BJ (cell line): ENCODE data around the gene PRKCQ. TPM values are rescaled to one million over a fixed set of nuclear protein-coding genes. Genes with fewer than 3 reads are reported as not detected.

Experiments
- CTCF ChIA-PET: fragments of 350-600 bp; formaldehyde crosslinking; extraction: SDS; loops from one replicate; lab custom pipeline; 2021; ENCODE audit warnings: antibody characterized with exemption, inconsistent platforms; lab: Yijun Ruan, JAX
- POLR2A ChIA-PET: fragments of 300-600 bp; sonication (Branson Sonifier 250); formaldehyde crosslinking; extraction: SDS; loops from one replicate; lab custom pipeline; 2021; ENCODE audit warnings: antibody characterized with exemption; lab: Charles Lee
- DNase-seq: peaks from one replicate; pipeline ENCODE4 v3.0.0-alpha.2; 2011; ENCODE audit warnings: low read depth
- H3K27me3 ChIP-seq: 2 replicates; pipeline ENCODE4 v1.6.0; 2011; ENCODE audit warnings: low read length; ENCODE audit not compliant: control insufficient read depth, insufficient read depth
- H3K36me3 ChIP-seq: 2 replicates; pipeline ENCODE4 v1.5.1; 2011; ENCODE audit warnings: low read length; ENCODE audit not compliant: control insufficient read depth, insufficient read depth
- H3K4me3 ChIP-seq: 2 replicates; pipeline ENCODE4 v1.5.1; 2011; ENCODE audit warnings: low read depth, mild to moderate bottlenecking, control low read depth, low read length
- polyA plus RNA-seq: library from polyadenylated mRNA; depleted of rRNA; stranded (reverse); fragments of >200 nt; gene quantifications from 2 replicates; pipeline ENCODE4 v1.2.3, GENCODE V29; 2011
- TF ChIP-seq, protein P1 (sequence below): IDR thresholded peaks from 2 replicates; pipeline ENCODE4 v1.5.1; 2011; ENCODE audit warnings: low read depth, mild to moderate bottlenecking, control low read depth, inconsistent platforms, low read length, moderate library complexity; ENCODE audit not compliant: insufficient read depth

The PRKCQ gene
- polyA plus RNA-seq, 1 experiment: 0.06 TPM

DNA sequence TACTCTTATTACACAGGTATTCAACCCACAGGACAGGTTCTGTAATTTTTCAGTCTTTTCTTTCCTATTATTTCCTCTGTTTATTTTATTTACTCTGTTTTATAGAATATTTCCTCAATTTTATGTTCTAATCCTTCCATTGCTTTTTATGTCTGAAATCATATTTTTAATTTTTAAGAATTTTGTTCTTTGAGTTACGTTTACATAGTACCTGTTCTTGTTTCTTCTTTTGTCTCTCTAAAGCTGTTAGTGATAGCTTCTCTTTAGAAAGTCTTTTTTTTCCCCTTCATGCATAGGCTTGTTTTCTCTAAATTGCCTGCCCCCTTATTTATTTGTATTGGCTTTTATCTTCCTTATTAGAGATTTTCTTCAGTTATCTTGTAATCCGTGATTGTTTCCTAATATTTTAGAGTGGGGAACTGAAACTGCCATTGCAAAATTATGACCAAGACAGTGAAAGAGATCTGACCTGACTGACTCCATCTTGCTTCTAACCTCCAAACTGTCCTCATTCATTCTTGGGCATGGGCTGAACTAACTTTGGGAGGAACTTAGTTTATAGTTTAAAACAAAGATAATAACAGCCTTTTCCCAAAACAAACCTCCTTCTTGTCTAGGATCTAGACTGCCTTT, 189.7 kb downstream of the PRKCQ start:
- CTCF ChIA-PET: interaction anchor here (1.0 kb wide), 1 partner anchor 8 kb away, joined by 3 read pairs; no protein-coding TSS in a partner anchor
- DNase-seq: no peak
- Histone ChIP-seq H3K36me3 (no peaks in the 10 kb centered on the region), H3K4me3 (no peak overlapping the region), H3K27me3 (no peaks in the 10 kb centered on the region; the same call in 1 of the 2 replicates)
- TF ChIP-seq, protein P1, sequence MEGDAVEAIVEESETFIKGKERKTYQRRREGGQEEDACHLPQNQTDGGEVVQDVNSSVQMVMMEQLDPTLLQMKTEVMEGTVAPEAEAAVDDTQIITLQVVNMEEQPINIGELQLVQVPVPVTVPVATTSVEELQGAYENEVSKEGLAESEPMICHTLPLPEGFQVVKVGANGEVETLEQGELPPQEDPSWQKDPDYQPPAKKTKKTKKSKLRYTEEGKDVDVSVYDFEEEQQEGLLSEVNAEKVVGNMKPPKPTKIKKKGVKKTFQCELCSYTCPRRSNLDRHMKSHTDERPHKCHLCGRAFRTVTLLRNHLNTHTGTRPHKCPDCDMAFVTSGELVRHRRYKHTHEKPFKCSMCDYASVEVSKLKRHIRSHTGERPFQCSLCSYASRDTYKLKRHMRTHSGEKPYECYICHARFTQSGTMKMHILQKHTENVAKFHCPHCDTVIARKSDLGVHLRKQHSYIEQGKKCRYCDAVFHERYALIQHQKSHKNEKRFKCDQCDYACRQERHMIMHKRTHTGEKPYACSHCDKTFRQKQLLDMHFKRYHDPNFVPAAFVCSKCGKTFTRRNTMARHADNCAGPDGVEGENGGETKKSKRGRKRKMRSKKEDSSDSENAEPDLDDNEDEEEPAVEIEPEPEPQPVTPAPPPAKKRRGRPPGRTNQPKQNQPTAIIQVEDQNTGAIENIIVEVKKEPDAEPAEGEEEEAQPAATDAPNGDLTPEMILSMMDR: no peak
- POLR2A ChIA-PET: no interaction called here

DNA sequence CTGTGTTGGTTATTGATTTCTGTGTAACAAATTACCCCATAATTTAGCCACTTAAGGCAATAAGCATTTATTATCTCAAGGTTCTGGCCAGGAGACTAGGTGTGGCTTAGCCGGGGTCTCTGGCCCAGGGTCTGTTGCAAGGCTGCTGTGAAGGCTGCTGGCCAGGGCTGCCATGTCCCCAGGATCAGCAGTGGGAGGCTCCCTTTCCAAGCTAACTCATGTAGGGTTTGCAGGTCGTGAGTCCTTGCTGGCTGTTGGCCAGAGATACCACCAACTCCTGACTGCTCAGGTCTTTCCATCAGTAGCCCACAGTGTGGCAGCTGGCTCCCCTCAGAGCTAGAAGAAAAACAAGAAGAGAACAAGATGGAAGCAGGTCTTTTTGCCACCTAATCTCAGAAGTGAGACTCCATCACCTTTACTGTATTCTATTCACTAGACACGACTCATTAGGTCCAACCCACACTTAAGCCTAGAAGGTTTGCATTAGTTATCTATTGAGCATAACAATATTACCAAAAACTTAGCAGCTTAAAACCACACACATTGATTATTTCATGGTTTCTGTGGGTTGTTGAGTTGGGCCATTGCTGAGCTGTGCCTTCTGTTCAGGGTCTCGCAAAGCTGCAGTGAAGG, 191.7 kb downstream of the PRKCQ start:
- POLR2A ChIA-PET: no interaction called here
- H3K36me3 ChIP-seq: no peaks in the 10 kb centered on the region
- CTCF ChIA-PET: interaction anchor here (1.5 to 1.9 kb wide), 2 partner anchors 14 to 186 kb away, joined by 4 to 8 read pairs; partner anchors contain the start of gene PFKFB3
- TF ChIP-seq, protein P1: no peak
- no peaks in the 10 kb centered on the region; the same call in 1 of the 2 replicates for H3K27me3 ChIP-seq
- H3K4me3 ChIP-seq: no peak overlapping the region
- DNase-seq: no peak

DNA sequence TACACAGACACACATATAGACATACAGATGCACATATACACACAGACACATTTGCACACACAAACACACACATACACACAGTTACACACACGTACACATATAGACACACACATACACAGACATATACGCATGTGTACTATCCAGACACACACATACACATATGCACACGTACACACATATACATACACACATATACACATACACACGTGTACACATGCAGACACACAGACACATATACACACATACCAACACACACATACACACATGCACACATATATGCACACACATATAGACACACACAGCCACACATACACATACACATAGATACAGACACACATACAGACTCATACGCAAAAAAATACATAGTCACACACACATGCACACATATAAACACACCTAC, 193.1 kb downstream of the PRKCQ start:
- no peak overlapping the region for H3K4me3 ChIP-seq
- CTCF ChIA-PET: interaction anchor here (1.6 kb wide), 1 partner anchor 184 kb away, joined by 8 read pairs; the partner anchor contains the start of gene PFKFB3

DNA sequence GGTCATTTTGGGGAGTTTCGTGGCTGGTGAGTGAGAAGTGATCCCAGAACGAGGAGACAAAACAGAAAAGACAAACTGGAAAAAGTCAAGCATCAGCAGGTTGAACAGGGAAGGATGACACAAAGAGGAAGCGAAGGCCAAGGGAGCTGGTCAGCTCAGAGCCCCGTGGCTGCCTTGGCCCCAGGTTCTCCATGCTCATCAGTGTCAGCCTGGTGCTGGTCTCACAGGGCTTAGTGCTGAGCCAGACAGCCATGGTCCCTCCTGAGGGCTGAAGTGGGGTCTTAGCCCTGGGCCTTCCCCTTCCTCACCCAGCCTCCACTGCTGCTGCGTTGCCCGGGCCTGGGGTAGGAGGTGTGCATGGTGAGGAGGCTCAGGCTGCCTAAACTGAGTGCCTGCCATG, 193.7 kb downstream of the PRKCQ start:
- TF ChIP-seq, protein P1: no peak
- Histone ChIP-seq H3K27me3 (no peaks in the 10 kb centered on the region; the same call in 1 of the 2 replicates), H3K4me3 (no peak overlapping the region), H3K36me3 (no peaks in the 10 kb centered on the region)
- POLR2A ChIA-PET: no interaction called here
- CTCF ChIA-PET: interaction anchor here (1.4 to 1.6 kb wide), 2 partner anchors 184 to 236 kb away, joined by 3 to 8 read pairs; partner anchors contain the start of gene PFKFB3
- DNase-seq: no peak

More for the DNA sequence above, 193.1 kb downstream of the PRKCQ start:
- Histone ChIP-seq H3K36me3 (no peaks in the 10 kb centered on the region), H3K27me3 (no peaks in the 10 kb centered on the region; the same call in 1 of the 2 replicates)
- DNase-seq: no peak
- TF ChIP-seq, protein P1: no peak
- POLR2A ChIA-PET: no interaction called here

DNA sequence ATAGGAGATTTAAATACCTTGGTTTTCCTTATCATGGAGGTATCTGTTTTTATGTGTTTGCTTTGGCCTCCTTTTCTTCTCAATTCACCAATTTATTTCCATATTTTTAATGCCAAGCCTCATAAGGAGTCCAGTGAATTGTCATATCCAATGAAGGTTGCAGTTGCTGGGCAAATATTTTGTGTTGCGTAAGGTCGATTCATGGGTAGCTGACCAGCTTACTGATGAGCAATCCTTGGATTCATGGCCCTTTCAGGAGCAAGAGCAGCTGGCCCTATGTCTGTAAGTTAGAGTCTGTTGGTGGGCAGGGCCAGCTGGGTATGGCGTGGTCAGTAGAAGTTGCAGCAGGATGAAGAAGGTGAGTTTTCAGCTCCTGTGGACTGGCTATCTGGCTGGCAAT, 194.4 kb downstream of the PRKCQ start:
- TF ChIP-seq, protein P1: no peak
- POLR2A ChIA-PET: no interaction called here
- DNase-seq: no peak
- Histone ChIP-seq H3K36me3 (no peaks in the 10 kb centered on the region), H3K27me3 (no peaks in the 10 kb centered on the region; the same call in 1 of the 2 replicates), H3K4me3 (no peak overlapping the region)
- CTCF ChIA-PET: interaction anchor here (1.4 to 1.6 kb wide), 3 partner anchors 17 to 235 kb away, joined by 3 to 8 read pairs (median 5); partner anchors contain the start of gene PFKFB3
